ENCODE results near the gene SLIT3.

SLIT3 gene

GRCh38 chr5:168852329-168852728 is 448.6 kb downstream of the SLIT3 start:
- Histone ChIP-seq H3K36me3 (ENCODE audit: insufficient read depth, low read length) (no peaks in the 10 kb centered on the region), H3K9ac (ENCODE audit: low read depth, low read length) (no peak overlapping the region), H3K4me1 (ENCODE audit: insufficient read depth, low read length) (no peaks in the 10 kb centered on the region), H3K4me3 (ENCODE audit: low read length) (no peak overlapping the region), H3K27ac (ENCODE audit: low read depth, low read length) (no peak overlapping the region), H3K9me3 (ENCODE audit: insufficient read depth, low read depth, low read length) (no peaks in the 10 kb centered on the region), H3K27me3 (ENCODE audit: insufficient read depth, low read length) (no peaks in the 10 kb centered on the region)
- 65% methylated on average over 4 of the region's 4 CpGs for WGBS

- no peak overlapping the region for H3K4me3 ChIP-seq (ENCODE audit: low read length)
- WGBS: 81% methylated on average over 6 of the region's 7 CpGs
- H3K4me1 ChIP-seq (ENCODE audit: insufficient read depth, low read length): no peaks in the 10 kb centered on the region
Measured at GRCh38 chr5:168851902-168852321, 449.0 kb downstream of the SLIT3 start.

GRCh38 chr5:168850683-168851082 is 450.3 kb downstream of the SLIT3 start:
- WGBS: 94% methylated on average over 5 of the region's 5 CpGs
- Histone ChIP-seq H3K9ac (ENCODE audit: low read depth, low read length) (no peak overlapping the region), H3K27me3 (ENCODE audit: insufficient read depth, low read length) (no peaks in the 10 kb centered on the region), H3K36me3 (ENCODE audit: insufficient read depth, low read length) (no peaks in the 10 kb centered on the region), H3K27ac (ENCODE audit: low read depth, low read length) (no peak overlapping the region), H3K4me3 (ENCODE audit: low read length) (no peak overlapping the region), H3K9me3 (ENCODE audit: insufficient read depth, low read depth, low read length) (no peaks in the 10 kb centered on the region), H3K4me1 (ENCODE audit: insufficient read depth, low read length) (no peaks in the 10 kb centered on the region)

More at GRCh38 chr5:168851902-168852321, 449.0 kb downstream of the SLIT3 start:
- Histone ChIP-seq H3K36me3 (ENCODE audit: insufficient read depth, low read length) (no peaks in the 10 kb centered on the region), H3K9ac (ENCODE audit: low read depth, low read length) (no peak overlapping the region), H3K9me3 (ENCODE audit: insufficient read depth, low read depth, low read length) (no peaks in the 10 kb centered on the region), H3K27ac (ENCODE audit: low read depth, low read length) (no peak overlapping the region), H3K27me3 (ENCODE audit: insufficient read depth, low read length) (no peaks in the 10 kb centered on the region)

GRCh38 chr5:168848569-168848968 is 452.4 kb downstream of the SLIT3 start:
- H3K9ac ChIP-seq (ENCODE audit: low read depth, low read length): no peak overlapping the region
- no peak overlapping the region for H3K4me3 ChIP-seq (ENCODE audit: low read length)
- no peaks in the 10 kb centered on the region for H3K4me1 ChIP-seq (ENCODE audit: insufficient read depth, low read length)
- no peaks in the 10 kb centered on the region for H3K9me3 ChIP-seq (ENCODE audit: insufficient read depth, low read depth, low read length)
- WGBS: 89% methylated on average over 7 of the region's 8 CpGs
- no peaks in the 10 kb centered on the region for H3K36me3 ChIP-seq (ENCODE audit: insufficient read depth, low read length)
- no peak overlapping the region for H3K27ac ChIP-seq (ENCODE audit: low read depth, low read length)
- H3K27me3 ChIP-seq (ENCODE audit: insufficient read depth, low read length): 0 out of 2 replicates have a peak, but pooled peaks cover 6% of the 10 kb centered on the region

- H3K4me3 ChIP-seq (ENCODE audit: low read length): no peak overlapping the region
- H3K9ac ChIP-seq (ENCODE audit: low read depth, low read length): no peak overlapping the region
- no peaks in the 10 kb centered on the region for H3K9me3 ChIP-seq (ENCODE audit: insufficient read depth, low read depth, low read length)
- 77% methylated on average over 10 of the region's 10 CpGs for WGBS
- H3K4me1 ChIP-seq (ENCODE audit: insufficient read depth, low read length): no peaks in the 10 kb centered on the region
- H3K36me3 ChIP-seq (ENCODE audit: insufficient read depth, low read length): no peaks in the 10 kb centered on the region
- H3K27me3 ChIP-seq (ENCODE audit: insufficient read depth, low read length): peaks cover 16% of the 10 kb centered on the region
- H3K27ac ChIP-seq (ENCODE audit: low read depth, low read length): no peak overlapping the region
Measured at GRCh38 chr5:168847511-168848073, 453.3 kb downstream of the SLIT3 start.

GRCh38 chr5:168844922-168845296 is 456.0 kb downstream of the SLIT3 start:
- WGBS: 93% methylated on average over 8 of the region's 8 CpGs
- Histone ChIP-seq H3K9me3 (ENCODE audit: insufficient read depth, low read depth, low read length) (no peaks in the 10 kb centered on the region), H3K36me3 (ENCODE audit: insufficient read depth, low read length) (no peaks in the 10 kb centered on the region), H3K9ac (ENCODE audit: low read depth, low read length) (no peak overlapping the region), H3K27me3 (ENCODE audit: insufficient read depth, low read length) (peaks cover 36% of the 10 kb centered on the region), H3K4me1 (ENCODE audit: insufficient read depth, low read length) (no peaks in the 10 kb centered on the region), H3K4me3 (ENCODE audit: low read length) (no peak overlapping the region), H3K27ac (ENCODE audit: low read depth, low read length) (no peak overlapping the region)

GRCh38 chr5:168844016-168844921 is 456.7 kb downstream of the SLIT3 start:
- Histone ChIP-seq H3K36me3 (ENCODE audit: insufficient read depth, low read length) (no peaks in the 10 kb centered on the region), H3K9ac (ENCODE audit: low read depth, low read length) (no peak overlapping the region), H3K9me3 (ENCODE audit: insufficient read depth, low read depth, low read length) (no peaks in the 10 kb centered on the region), H3K4me1 (ENCODE audit: insufficient read depth, low read length) (no peaks in the 10 kb centered on the region), H3K4me3 (ENCODE audit: low read length) (no peak overlapping the region), H3K27me3 (ENCODE audit: insufficient read depth, low read length) (peaks cover 38% of the 10 kb centered on the region), H3K27ac (ENCODE audit: low read depth, low read length) (no peak overlapping the region)
- 94% methylated on average over 24 of the region's 25 CpGs for WGBS

- WGBS: 94% methylated on average over 6 of the region's 7 CpGs
- peaks cover 45% of the 10 kb centered on the region for H3K27me3 ChIP-seq (ENCODE audit: insufficient read depth, low read length)
- no peaks in the 10 kb centered on the region for H3K9me3 ChIP-seq (ENCODE audit: insufficient read depth, low read depth, low read length)
- no peak overlapping the region for H3K27ac ChIP-seq (ENCODE audit: low read depth, low read length)
- H3K9ac ChIP-seq (ENCODE audit: low read depth, low read length): no peak overlapping the region
- no peaks in the 10 kb centered on the region for H3K36me3 ChIP-seq (ENCODE audit: insufficient read depth, low read length)
- H3K4me3 ChIP-seq (ENCODE audit: low read length): no peak overlapping the region
- H3K4me1 ChIP-seq (ENCODE audit: insufficient read depth, low read length): no peaks in the 10 kb centered on the region
Measured at GRCh38 chr5:168843277-168844015, 457.5 kb downstream of the SLIT3 start.

GRCh38 chr5:168842571-168843205 is 458.3 kb downstream of the SLIT3 start:
- 87% methylated on average over 9 of the region's 9 CpGs for WGBS
- H3K36me3 ChIP-seq (ENCODE audit: insufficient read depth, low read length): no peaks in the 10 kb centered on the region
- no peak overlapping the region for H3K9ac ChIP-seq (ENCODE audit: low read depth, low read length)
- H3K4me1 ChIP-seq (ENCODE audit: insufficient read depth, low read length): no peaks in the 10 kb centered on the region
- no peak overlapping the region for H3K27ac ChIP-seq (ENCODE audit: low read depth, low read length)
- peaks cover 53% of the 10 kb centered on the region for H3K27me3 ChIP-seq (ENCODE audit: insufficient read depth, low read length)
- no peak overlapping the region for H3K4me3 ChIP-seq (ENCODE audit: low read length)
- no peaks in the 10 kb centered on the region for H3K9me3 ChIP-seq (ENCODE audit: insufficient read depth, low read depth, low read length)

GRCh38 chr5:168837852-168838251 is 463.1 kb downstream of the SLIT3 start:
- Histone ChIP-seq H3K27ac (ENCODE audit: low read depth, low read length) (no peak overlapping the region), H3K9me3 (ENCODE audit: insufficient read depth, low read depth, low read length) (no peaks in the 10 kb centered on the region), H3K9ac (ENCODE audit: low read depth, low read length) (no peak overlapping the region), H3K27me3 (ENCODE audit: insufficient read depth, low read length) (peaks cover 83% of the 10 kb centered on the region), H3K36me3 (ENCODE audit: insufficient read depth, low read length) (no peaks in the 10 kb centered on the region), H3K4me1 (ENCODE audit: insufficient read depth, low read length) (peaks cover 10% of the 10 kb centered on the region; the same call in 1 of the 2 replicates), H3K4me3 (ENCODE audit: low read length) (no peak overlapping the region)
- 63% methylated on average over 3 of the region's 3 CpGs for WGBS
